Measurements from ENCODE around the gene SUMO1. TPM values are rescaled to one million over a fixed set of nuclear protein-coding genes. Genes with fewer than 3 reads are reported as not detected.
A peak's percentile ranks its signal among the peaks of the same experiment; 100 is the strongest.
"Not testable (repeated sequence)": the region's sequence is repeated elsewhere in the genome, so short reads cannot be mapped to it uniquely, and the experiment has no call there.

The SUMO1 gene
- total RNA-seq, 2 donors from 2014 or later, result 61.1 to 72.1 TPM

GRCh38 chr2:202247710-202248109 is 9.3 kb upstream of the SUMO1 start:
- not testable (repeated sequence) for DNase-seq; H3K4me1 Mint-ChIP-seq; H3K27me3 Mint-ChIP-seq; H3K4me3 Mint-ChIP-seq; H3K27ac Mint-ChIP-seq; H3K9me3 ChIP-seq (ENCODE audit: control insufficient read depth, low read length, poor library complexity, severe bottlenecking); ATAC-seq; H3K36me3 Mint-ChIP-seq (ENCODE audit: low read depth)

- DNase-seq (peak in 1 of 3 donors; percentile 10), ATAC-seq (peak; percentile 56)
- peaks cover 2% of the 10 kb centered on the region for H3K36me3 Mint-ChIP-seq (ENCODE audit: low read depth)
- no peaks in the 10 kb centered on the region for H3K9me3 ChIP-seq (ENCODE audit: control insufficient read depth, low read length, poor library complexity, severe bottlenecking)
- peak overlapping the region; percentile 93 for H3K27ac Mint-ChIP-seq
- H3K4me1 Mint-ChIP-seq, result peaks cover 28% of the 10 kb centered on the region
- H3K27me3 Mint-ChIP-seq, result no peaks in the 10 kb centered on the region
- H3K4me3 Mint-ChIP-seq, result peak overlapping the region; percentile 98
Measured at GRCh38 chr2:202237787-202238233, 587 bp downstream of the SUMO1 start.

- no peaks in the 10 kb centered on the region for H3K9me3 ChIP-seq (ENCODE audit: control insufficient read depth, low read length, poor library complexity, severe bottlenecking)
- Mint-ChIP-seq H3K27ac (peak overlapping the region; percentile 80), H3K27me3 (no peaks in the 10 kb centered on the region), H3K36me3 (ENCODE audit: low read depth) (peaks cover 16% of the 10 kb centered on the region), H3K4me1 (peaks cover 40% of the 10 kb centered on the region), H3K4me3 (no peak overlapping the region)
- DNase-seq, result no peak
- no peak for ATAC-seq
Measured at GRCh38 chr2:202221873-202222272, 16.5 kb downstream of the SUMO1 start.

- DNase-seq (no peak), ATAC-seq (no peak)
- no peaks in the 10 kb centered on the region for H3K9me3 ChIP-seq (ENCODE audit: control insufficient read depth, low read length, poor library complexity, severe bottlenecking)
- no peaks in the 10 kb centered on the region for H3K27me3 Mint-ChIP-seq
- H3K4me1 Mint-ChIP-seq, result peaks cover 6% of the 10 kb centered on the region
- H3K36me3 Mint-ChIP-seq (ENCODE audit: low read depth), result peaks cover 5% of the 10 kb centered on the region
- H3K27ac Mint-ChIP-seq, result no peak overlapping the region
- H3K4me3 Mint-ChIP-seq, result no peak overlapping the region
Measured at GRCh38 chr2:202215179-202215578, 23.2 kb downstream of the SUMO1 start.

GRCh38 chr2:202208526-202208925 is 29.9 kb downstream of the SUMO1 start:
- no peaks in the 10 kb centered on the region for H3K4me1 Mint-ChIP-seq
- no peak overlapping the region for H3K27ac Mint-ChIP-seq
- peaks cover 7% of the 10 kb centered on the region for H3K36me3 Mint-ChIP-seq (ENCODE audit: low read depth)
- DNase-seq, result no peak
- no peak for ATAC-seq
- no peaks in the 10 kb centered on the region for H3K9me3 ChIP-seq (ENCODE audit: control insufficient read depth, low read length, poor library complexity, severe bottlenecking)
- no peaks in the 10 kb centered on the region for H3K27me3 Mint-ChIP-seq
- no peak overlapping the region for H3K4me3 Mint-ChIP-seq

- no peak for ATAC-seq
- Mint-ChIP-seq H3K4me3 (no peak overlapping the region), H3K4me1 (no peaks in the 10 kb centered on the region), H3K27me3 (no peaks in the 10 kb centered on the region), H3K27ac (no peak overlapping the region), H3K36me3 (ENCODE audit: low read depth) (peaks cover 5% of the 10 kb centered on the region)
- no peak for DNase-seq
- H3K9me3 ChIP-seq (ENCODE audit: control insufficient read depth, low read length, poor library complexity, severe bottlenecking), result no peaks in the 10 kb centered on the region
Measured at GRCh38 chr2:202204855-202205254, 33.5 kb downstream of the SUMO1 start.

GRCh38 chr2:202203348-202203747 is 35.0 kb downstream of the SUMO1 start:
- no peaks in the 10 kb centered on the region for H3K27me3 Mint-ChIP-seq
- no peak for ATAC-seq
- no peak overlapping the region for H3K27ac Mint-ChIP-seq
- no peak overlapping the region for H3K4me3 Mint-ChIP-seq
- H3K36me3 Mint-ChIP-seq (ENCODE audit: low read depth), result peaks cover 3% of the 10 kb centered on the region
- no peaks in the 10 kb centered on the region for H3K4me1 Mint-ChIP-seq
- DNase-seq, result no peak
- no peaks in the 10 kb centered on the region for H3K9me3 ChIP-seq (ENCODE audit: control insufficient read depth, low read length, poor library complexity, severe bottlenecking)

- Mint-ChIP-seq H3K4me1 (no peaks in the 10 kb centered on the region), H3K27ac (no peak overlapping the region), H3K36me3 (ENCODE audit: low read depth) (peaks cover 3% of the 10 kb centered on the region), H3K4me3 (no peak overlapping the region), H3K27me3 (peaks cover 8% of the 10 kb centered on the region)
- ATAC-seq (no peak), DNase-seq (no peak)
- no peaks in the 10 kb centered on the region for H3K9me3 ChIP-seq (ENCODE audit: control insufficient read depth, low read length, poor library complexity, severe bottlenecking)
Measured at GRCh38 chr2:202201220-202202160, 36.9 kb downstream of the SUMO1 start.

GRCh38 chr2:202196727-202197126 is 41.7 kb downstream of the SUMO1 start:
- ATAC-seq (no peak), DNase-seq (no peak)
- H3K9me3 ChIP-seq (ENCODE audit: control insufficient read depth, low read length, poor library complexity, severe bottlenecking), result no peaks in the 10 kb centered on the region
- Mint-ChIP-seq H3K4me3 (no peak overlapping the region), H3K4me1 (peaks cover 4% of the 10 kb centered on the region), H3K36me3 (ENCODE audit: low read depth) (no peaks in the 10 kb centered on the region), H3K27ac (no peak overlapping the region), H3K27me3 (peaks cover 15% of the 10 kb centered on the region)

GRCh38 chr2:202194418-202194817 is 44.0 kb downstream of the SUMO1 start:
- no peak for ATAC-seq
- H3K36me3 Mint-ChIP-seq (ENCODE audit: low read depth), result no peaks in the 10 kb centered on the region
- H3K9me3 ChIP-seq (ENCODE audit: control insufficient read depth, low read length, poor library complexity, severe bottlenecking), result no peaks in the 10 kb centered on the region
- no peak overlapping the region for H3K4me3 Mint-ChIP-seq
- DNase-seq, result no peak
- peaks cover 4% of the 10 kb centered on the region for H3K4me1 Mint-ChIP-seq
- no peak overlapping the region for H3K27ac Mint-ChIP-seq
- H3K27me3 Mint-ChIP-seq, result peaks cover 15% of the 10 kb centered on the region

- no peaks in the 10 kb centered on the region for H3K9me3 ChIP-seq (ENCODE audit: control insufficient read depth, low read length, poor library complexity, severe bottlenecking)
- Mint-ChIP-seq H3K4me1 (peaks cover 4% of the 10 kb centered on the region), H3K4me3 (no peak overlapping the region), H3K27ac (no peak overlapping the region), H3K36me3 (ENCODE audit: low read depth) (no peaks in the 10 kb centered on the region), H3K27me3 (peaks cover 15% of the 10 kb centered on the region)
- no peak for ATAC-seq
- no peak for DNase-seq
Measured at GRCh38 chr2:202193881-202194353, 44.5 kb downstream of the SUMO1 start.

- Mint-ChIP-seq H3K4me1 (peaks cover 4% of the 10 kb centered on the region), H3K36me3 (ENCODE audit: low read depth) (no peaks in the 10 kb centered on the region), H3K27me3 (peaks cover 15% of the 10 kb centered on the region), H3K27ac (no peak overlapping the region), H3K4me3 (no peak overlapping the region)
- no peaks in the 10 kb centered on the region for H3K9me3 ChIP-seq (ENCODE audit: control insufficient read depth, low read length, poor library complexity, severe bottlenecking)
- DNase-seq (no peak), ATAC-seq (no peak)
Measured at GRCh38 chr2:202193305-202193704, 45.1 kb downstream of the SUMO1 start.

GRCh38 chr2:202187570-202187969 is 50.8 kb downstream of the SUMO1 start:
- Mint-ChIP-seq H3K36me3 (ENCODE audit: low read depth) (no peaks in the 10 kb centered on the region), H3K4me1 (no peaks in the 10 kb centered on the region), H3K27ac (no peak overlapping the region), H3K4me3 (no peak overlapping the region), H3K27me3 (peaks cover 24% of the 10 kb centered on the region)
- H3K9me3 ChIP-seq (ENCODE audit: control insufficient read depth, low read length, poor library complexity, severe bottlenecking), result no peaks in the 10 kb centered on the region
- DNase-seq, result no peak
- ATAC-seq, result no peak

All from T-helper 17 cell (primary cell).